GM19193 (cell line): ENCODE results near the gene HHIPL1.

Source experiments
- POLR2A ChIP-seq: IDR thresholded peaks from 4 replicates; pipeline ENCODE4 v1.6.1; 2011; ENCODE audit not compliant: insufficient read depth, insufficient read length; ENCODE audit errors: extremely low read depth

HHIPL1 gene

DNA sequence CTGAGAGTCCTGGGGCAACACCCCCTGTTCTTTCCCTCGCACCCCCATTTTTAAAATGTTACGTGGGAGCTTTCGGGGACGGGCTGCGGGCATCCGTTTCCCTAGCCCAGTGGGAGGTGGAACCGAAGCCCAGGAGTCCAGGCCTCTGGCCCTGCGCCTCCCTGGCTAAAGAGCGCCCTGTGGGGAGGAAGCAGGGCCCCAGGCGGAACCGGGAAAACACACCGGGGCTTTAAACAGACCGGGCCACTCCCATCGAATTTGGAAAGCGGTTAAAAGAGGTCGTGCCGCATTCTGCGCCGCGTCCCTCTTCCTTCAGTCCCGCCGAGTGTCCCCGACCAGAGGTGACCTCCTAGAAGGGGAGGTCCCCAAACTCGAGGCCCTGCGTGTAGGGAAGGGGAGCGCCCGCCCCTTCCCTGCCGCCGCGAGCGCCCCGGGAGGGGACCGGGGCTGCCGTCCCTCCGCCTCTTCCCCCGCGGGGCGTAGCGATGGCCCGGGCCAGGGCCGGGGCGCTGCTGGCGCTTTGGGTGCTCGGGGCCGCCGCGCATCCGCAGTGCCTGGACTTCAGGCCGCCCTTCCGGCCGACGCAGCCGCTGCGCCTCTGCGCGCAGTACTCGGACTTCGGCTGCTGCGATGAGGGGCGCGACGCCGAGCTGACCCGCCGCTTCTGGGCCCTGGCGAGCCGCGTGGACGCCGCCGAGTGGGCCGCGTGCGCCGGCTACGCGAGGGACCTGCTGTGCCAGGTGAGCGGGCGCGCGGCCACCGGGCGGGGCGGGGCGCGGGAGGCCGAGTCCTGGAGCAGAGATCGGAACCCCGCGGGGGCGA, at the start of gene HHIPL1:
Gene HHIPL1, plus strand, starts transcription at position 407 of the 822 bp plus-strand sequence. Its CDS starts 79 bp downstream, at position 486.
- no peak for TF ChIP-seq POLR2A

DNA sequence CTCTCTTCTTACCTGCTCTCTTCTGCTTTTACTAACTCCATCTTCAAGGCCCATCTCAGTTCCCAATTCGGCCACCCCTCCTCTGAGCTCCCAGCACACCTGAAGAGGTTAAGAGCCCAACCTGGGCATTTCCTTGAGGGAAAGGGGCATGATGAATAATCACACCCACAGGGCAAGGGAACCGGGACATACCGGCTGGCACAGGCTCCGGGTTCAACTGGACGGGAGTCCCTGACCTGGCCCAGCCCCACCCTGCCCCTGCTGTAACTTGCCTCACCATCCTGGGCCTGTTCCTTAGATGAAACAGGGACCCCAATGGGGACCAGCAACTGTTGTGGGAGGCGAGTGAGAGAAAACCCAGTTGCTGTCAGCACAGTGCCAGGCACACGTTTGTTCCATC, 49.4 kb upstream of the HHIPL1 start:
- TF ChIP-seq POLR2A = no peak

DNA sequence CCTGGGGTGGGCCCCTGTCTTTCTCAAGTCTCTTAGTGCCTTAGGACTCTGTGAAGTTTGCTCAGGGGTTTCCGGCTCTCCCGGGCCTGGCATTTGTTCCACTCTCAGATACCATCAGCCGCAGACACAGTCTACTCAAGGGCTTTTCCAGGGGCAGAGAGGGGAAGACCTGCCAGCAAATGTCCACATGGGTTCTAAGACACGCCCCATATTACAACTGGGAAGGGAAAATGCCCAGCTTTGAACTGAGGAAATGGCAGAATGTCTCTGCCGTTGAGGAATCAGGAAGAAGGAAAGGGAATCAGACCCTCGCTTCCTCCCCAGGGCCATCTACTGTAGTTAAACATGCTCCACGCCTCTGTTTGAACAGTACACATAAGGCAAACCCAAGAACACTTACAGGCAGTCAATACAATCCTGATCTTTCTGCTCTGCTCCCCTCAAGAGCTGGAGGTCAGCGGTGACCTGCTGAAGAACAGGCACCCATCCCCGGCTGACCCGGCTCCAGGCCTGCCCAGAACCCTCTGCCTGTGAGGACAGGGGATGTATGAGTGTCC, 48.8 kb upstream of the HHIPL1 start:
- no peak for TF ChIP-seq POLR2A

DNA sequence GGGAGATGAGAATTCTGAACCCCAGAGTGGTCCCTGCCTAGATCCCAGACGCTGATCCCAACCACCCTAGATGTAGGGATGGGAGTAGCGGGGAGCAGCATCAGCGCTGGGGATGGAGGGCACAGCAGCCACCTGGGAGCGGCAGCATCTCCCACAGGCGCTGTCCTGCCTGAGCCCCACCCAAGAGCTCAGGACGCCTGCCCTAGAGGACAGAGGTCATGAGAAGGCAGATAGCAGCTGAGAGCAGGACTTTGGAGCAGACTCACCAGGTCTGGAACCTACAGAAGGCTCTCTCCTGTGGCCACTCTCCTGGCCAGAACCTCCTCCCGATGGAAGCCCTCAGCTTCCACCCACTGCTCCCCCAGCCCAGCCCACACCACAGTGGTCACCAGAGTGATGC, 48.2 kb upstream of the HHIPL1 start:
- TF ChIP-seq POLR2A = no peak

DNA sequence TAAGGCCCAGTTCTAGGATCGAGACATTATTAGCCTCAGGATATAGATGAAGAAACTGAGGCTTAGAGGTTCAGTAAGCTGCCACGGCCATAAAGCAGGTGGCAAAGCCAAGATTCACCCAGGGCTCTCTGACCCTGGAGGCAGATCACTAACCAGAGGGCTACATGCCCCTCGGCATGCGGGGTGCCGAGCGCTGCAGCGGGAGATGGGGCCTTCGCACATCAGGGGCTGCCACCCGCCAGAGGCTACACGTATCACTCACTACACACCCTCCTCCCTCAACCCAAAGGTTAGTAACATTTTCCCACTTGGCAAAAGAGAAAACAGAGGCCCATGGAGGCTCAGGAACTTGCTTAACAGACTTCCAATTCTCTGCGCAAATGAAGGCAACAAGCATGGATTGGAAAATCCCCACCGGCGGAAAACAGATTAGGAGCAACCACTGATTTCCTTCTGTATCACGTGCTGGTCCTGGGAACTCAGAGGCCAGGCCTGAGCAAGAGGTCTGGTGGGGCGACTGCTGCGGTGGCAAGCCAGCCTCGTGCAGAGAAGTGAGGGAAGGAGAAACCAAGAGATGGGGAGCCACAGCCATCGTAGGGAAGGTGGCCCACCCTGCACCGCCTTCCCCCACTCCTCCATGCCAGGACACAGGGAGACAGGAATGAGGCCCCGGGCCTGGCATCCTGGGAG, 46.9 kb upstream of the HHIPL1 start:
- TF ChIP-seq POLR2A = no peak

DNA sequence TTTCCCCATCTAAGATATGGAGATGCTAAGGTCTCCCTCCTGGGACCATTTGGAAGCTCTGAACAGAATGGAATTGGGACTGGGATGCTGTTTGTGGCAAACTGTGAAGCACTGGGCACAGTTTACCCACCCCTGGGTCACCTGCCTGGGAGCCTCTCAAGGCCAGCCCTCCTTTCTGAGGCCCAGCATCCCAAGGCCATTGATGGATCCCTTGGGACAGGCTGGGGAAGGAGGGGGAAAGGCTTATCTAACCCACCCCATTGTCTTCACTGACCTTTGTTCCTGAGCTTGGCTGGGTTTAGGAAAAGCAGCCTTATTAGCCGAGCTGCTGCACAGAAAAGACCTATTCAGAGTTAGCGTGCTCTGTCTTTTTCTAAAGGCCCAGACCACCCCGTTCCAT, 46.2 kb upstream of the HHIPL1 start:
- TF ChIP-seq POLR2A = no peak

DNA sequence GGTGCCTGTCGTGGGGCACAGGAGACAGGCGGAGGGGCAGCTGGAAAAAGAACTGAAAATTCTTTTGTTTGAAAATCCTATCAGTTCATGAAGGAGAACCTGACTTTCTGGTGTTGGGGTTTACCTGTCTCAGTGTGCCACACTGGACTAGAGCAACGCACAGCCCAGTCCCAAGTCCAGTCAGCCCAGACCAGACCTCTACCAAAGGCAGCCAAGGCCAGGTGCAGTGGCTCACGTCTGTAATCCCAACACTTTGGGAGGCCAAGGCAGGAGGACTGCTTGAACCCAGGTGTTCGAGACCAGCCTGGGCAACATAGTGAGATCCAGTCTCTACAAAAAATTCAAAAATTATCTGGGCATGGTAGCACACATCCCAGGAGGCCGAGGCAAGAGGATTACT, 45.5 kb upstream of the HHIPL1 start:
- TF ChIP-seq POLR2A = no peak

DNA sequence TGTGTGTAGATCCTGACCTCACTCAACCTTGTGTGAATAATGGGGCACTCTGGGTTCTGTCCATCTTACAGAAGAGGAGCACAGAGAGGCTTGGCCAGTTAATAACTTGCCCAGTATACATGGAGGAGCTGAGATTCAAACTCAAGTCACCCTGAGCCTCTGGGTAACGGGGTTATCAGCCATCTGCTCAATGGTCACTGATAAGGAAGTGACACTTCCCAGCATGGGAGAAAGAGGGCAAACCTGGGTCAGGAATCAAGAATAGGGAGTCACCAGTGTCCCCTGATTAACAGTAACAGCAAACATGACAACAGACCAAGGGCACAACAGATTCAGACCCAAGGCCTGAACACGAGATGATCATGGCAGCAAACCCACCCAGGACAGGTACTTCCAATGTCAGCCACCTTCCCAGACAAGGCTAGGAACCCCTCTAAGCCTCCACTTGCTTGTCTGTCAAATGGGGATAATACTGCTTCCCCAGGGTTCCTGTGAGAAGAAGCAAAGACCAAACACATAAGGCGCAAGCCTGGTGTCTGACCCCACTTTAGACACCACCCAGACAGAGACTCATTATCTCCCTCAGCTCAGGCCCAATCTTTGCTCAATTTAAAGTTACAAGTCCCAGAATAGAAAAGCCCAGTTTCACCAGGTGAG, 44.6 kb upstream of the HHIPL1 start:
- no peak for TF ChIP-seq POLR2A

DNA sequence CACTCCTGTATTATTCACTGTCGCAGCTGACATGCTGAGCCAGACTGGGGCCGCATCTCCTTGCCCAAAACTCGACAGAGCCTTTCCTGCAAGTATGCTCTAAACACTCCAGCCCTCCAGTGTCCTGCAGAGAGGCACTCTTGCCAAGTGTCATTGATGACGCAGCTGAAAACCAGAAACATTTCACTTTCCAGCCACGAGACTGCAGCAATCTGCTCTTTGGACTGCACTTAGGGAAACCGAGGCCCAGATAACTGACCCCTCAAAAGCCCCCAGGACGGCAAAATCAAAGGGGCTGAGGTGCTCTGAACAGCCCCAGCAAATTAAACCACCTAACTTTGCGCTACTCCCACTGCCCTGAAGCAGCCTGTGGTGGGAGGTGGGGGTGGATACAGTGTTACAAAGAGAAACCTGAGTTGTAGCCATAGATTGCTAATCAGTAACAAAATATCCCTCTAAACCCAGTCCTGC, 43.5 kb upstream of the HHIPL1 start:
- TF ChIP-seq POLR2A = no peak

DNA sequence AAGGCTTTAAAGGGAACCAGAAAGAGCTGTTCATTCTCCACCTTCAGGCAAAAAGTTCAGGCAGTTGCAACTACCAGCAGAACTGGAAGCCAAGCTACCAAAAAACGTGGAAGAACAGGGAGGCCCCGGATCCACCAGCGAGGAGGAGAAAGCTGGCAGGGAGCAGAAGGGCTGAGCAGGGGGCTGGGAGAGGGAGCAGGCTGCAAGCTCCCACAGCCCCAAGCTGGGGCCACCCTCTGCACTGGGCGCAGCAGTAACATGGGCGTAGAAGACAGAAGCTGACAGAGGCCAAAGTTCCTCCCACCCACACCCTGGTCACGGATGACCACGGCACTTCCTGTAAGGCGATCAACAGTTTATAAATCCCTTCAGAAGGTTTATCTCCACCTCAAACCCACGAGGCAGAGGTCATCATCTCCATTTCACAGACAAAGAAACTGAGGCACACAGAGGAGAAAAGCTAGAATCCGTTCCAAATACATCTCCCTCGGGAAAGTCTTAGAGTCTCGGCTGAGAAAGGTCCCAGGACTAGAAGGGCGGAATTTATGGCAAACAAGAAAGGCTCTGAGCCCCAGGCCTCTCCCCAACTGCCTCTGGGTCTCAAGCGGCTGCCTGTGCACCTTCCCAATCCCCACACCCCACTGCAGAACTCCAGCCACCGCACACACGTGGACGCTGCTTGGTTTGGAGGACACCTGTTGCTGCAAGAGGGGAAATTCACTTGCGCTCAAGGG, 42.7 kb upstream of the HHIPL1 start:
- no peak for TF ChIP-seq POLR2A

DNA sequence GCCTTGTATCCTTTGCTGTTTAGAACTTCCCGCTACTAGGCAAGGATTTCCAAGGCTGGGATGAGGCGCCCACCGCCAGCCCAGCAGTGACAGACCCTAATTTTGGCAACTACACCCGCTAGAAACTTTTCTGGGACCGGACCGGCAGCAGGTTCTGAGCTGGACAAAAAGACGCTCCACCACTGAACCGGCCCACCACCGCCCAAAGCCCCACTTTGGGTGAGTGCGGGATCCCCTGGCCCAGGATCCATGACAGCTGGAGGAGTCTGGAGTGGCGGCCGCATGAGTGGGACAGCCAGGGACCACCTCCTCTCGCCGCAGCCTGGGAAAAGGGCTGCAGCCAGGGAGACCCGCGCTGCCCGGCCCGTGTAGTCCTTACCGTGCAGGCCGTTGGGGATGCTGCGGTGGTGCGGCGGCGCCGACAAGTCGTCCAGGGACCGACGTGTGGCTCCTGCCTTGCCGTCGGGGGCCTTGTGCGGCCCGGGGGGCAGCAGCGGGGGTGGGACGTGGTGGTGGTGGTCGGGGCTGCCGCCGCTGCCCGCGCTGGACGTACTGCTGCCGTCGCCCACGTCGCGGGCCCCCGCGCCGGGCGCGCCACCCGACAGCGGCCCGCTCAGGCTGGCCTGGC, 42.0 kb upstream of the HHIPL1 start:
- no peak for TF ChIP-seq POLR2A

DNA sequence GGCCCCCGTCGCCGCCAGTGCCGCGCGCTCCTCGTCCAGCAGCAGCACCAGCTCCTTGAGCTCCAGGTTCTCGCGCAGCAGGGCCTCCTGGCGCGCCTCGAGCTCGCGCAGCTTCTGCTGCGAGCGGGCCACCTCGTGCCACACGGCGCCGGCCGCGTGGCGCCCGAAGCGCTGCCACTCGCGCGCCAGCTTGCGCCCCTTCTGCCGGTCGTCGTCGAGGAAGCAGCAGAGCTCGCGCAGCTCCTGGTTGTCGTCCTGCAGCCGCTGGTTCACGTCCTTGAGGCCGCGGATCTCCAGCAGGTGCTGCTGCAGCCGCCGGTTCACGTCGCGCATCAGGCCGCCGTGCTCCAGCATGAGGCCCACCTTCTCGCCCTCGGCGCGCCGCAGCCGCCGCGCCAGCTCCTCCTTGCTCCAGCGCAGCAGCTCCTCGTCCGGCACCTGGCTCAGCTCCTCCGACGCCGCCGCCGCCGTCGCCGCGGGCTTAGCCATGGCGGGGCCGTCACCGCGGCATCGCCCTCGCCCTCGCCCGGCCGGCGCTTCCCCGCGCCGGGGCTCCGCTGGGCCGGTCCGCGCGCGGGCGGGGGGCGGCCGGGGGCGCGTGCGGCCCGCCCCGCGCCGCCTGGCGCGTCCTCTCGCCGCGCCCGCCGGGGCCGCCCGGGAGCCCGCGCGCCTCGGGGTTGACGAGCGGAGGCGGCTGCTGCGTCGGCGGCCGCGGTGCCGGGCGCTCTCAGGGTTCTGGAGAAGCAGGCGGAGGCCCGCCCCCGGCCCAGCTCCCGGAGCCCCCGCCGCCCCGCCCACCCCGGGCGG, 41.3 kb upstream of the HHIPL1 start, which contains the start of gene CCDC85C:
Gene CCDC85C, minus strand, starts transcription at position 737 of the 807 bp plus-strand sequence. Its CDS starts 248 bp downstream, at position 489.
- no peak for TF ChIP-seq POLR2A

DNA sequence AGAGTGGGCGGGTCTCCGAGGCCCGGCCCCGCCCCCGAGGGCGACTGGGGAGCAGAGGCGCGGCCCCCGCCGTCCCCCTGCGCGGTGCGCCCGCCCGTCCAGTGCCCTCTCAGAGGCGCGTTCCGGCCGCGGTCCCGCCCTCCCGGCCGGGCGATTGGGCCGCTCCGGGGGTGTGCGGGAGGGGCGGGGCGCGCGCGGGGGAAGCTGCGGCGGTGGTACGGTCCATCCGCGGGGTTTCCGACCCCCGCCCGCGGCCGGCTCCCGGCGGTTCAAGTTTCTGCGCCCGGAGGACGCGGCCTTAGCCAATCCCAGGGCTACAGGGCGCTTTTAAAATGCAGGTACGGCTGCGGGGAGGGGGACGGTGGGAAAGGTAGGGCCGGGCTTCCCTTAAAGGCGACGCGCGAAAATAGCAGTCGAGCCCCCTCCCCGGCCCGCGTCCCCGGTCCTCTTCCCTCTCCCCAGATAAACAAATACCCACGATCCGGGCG, 40.6 kb upstream of the HHIPL1 start:
- TF ChIP-seq POLR2A = no peak
